Dermis blood vessel endothelial cell (primary cell): ENCODE measurements around the gene RPL18A. TPM values are rescaled to one million over a fixed set of nuclear protein-coding genes. Genes with fewer than 3 reads are reported as not detected.
"Not testable (repeated sequence)": the region's sequence is repeated elsewhere in the genome, so short reads cannot be mapped to it uniquely, and the experiment has no call there.

Experiments
- DNase-seq: peaks from one replicate; pipeline ENCODE4 v3.0.0; 2010
- total RNA-seq: library from RNA; depleted of rRNA; stranded (reverse); fragments of >200 nt; gene quantifications from 2 replicates; pipeline ENCODE4 v1.2.3, GENCODE V29; 2014

RPL18A gene
- total RNA-seq, 1 donor from 2014 or later, result 1,347 TPM

DNA sequence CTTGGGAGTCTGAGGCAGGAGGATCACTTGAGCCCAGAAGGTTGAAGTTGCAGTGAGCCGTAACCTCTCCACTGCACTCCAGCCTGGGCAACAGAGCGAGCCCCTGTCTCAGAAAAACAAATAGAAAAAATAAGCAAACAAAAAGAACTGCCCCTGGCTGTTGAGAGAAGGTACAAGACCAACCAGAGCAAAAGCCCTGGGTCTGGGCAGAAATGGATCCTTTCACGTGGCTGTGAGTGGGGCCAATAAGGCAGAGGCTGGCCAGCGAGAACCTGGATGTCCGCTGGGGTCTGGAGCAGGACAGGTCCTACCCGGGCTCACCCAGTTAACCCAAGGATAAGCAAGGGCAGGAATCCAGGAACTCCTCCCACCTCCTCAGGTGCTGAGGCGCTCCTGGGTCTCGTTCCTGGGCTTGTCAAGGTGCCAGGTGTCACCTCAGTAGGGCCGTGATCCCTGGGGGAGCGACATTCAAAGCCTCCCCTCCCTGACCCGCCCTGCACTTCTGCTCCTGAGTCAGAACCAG, 7.3 kb downstream of the RPL18A start:
- no peak for DNase-seq

DNA sequence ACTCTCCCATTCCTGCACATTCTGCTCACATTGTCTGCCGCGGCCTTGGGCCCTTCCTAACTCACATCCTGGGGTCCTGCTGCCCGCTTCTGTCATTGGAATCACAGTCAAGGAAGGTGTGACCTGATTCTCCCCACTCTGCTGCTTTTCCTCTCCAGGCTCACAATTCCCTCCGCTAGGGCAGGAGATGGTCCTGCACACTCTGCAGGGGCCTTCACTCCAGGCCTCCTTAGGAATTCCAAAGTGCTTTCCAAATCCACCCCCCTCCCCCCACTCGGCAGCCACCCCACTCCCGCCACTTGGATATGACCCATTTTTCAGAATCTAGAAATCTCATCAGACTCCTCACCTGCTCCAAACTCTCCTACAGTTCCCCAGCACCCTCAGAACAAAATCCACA, 9.0 kb downstream of the RPL18A start:
- DNase-seq, result no peak

DNA sequence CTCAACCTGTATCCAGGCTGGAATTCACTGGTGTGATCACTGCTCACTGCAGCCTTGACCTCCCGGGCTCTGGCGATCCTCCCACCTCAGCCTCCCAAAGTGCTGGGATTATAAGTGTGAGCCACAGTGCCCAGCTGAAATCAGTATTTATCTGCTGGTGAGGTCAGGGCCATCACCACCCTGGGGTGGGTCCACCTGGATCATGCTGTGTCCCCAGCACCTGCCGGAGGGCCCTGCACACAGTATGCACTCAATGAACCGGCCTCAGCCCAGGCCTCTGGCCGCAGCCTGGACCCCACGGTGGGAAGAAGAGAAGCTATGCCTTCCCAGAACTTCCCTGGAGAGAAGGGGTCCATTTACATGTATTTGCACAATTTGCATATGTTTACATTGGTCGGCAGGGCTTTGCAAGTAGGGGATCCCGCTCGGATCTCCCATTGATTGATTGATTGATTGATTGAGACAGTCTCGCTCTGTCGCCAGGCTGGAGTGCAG, 9.5 kb downstream of the RPL18A start:
- no peak for DNase-seq

DNA sequence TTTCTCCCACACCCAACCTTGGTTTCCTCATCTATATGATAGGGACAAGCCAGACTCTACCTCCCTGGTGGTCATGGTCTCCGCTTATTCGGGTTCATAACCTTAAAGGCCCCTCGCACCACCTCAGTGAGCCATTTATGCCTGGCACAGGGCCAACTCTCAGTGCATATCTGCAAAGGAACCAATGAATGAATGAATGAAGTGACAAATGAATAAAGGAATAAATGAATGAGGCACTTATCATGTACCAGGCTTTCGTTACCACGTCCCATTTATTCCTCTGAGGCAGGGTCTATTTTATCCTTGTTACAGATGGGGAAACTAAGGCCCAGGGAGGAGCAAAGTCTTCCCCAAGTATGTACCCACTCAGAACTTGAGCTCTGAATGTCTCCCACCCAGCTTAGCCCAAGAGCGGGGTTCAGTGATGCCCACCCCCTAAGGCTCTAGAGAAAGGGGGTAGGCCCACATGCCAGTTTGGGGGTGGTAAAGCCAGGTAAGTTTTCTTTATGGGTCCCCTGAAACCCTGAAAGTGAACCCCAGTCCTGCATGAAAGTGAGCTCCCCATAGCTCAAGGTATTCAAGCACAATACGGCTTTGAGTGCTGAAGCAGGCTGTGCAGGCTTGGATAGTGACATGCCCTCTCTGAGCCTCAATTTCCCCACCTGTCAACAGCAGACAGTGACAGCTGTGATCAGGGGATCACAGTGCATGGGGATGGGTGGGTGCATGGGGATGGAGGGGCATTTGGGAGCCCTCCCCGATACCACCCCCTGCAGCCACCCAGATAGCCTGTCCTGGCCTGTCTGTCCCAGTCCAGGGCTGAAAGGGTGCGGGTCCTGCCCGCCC, 11.5 kb downstream of the RPL18A start:
- DNase-seq, result no peak

DNA sequence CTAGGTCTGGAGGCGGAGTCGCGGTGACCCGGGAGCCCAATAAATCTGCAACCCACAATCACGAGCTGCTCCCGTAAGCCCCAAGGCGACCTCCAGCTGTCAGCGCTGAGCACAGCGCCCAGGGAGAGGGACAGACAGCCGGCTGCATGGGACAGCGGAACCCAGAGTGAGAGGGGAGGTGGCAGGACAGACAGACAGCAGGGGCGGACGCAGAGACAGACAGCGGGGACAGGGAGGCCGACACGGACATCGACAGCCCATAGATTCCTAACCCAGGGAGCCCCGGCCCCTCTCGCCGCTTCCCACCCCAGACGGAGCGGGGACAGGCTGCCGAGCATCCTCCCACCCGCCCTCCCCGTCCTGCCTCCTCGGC, 12.2 kb downstream of the RPL18A start, which contains the start of gene SLC5A5:
TSS of gene SLC5A5 (plus strand) at position 68 of the 373 bp plus-strand sequence. CDS start 375 bp downstream, outside the sequence.
- DNase-seq, result no peak

DNA sequence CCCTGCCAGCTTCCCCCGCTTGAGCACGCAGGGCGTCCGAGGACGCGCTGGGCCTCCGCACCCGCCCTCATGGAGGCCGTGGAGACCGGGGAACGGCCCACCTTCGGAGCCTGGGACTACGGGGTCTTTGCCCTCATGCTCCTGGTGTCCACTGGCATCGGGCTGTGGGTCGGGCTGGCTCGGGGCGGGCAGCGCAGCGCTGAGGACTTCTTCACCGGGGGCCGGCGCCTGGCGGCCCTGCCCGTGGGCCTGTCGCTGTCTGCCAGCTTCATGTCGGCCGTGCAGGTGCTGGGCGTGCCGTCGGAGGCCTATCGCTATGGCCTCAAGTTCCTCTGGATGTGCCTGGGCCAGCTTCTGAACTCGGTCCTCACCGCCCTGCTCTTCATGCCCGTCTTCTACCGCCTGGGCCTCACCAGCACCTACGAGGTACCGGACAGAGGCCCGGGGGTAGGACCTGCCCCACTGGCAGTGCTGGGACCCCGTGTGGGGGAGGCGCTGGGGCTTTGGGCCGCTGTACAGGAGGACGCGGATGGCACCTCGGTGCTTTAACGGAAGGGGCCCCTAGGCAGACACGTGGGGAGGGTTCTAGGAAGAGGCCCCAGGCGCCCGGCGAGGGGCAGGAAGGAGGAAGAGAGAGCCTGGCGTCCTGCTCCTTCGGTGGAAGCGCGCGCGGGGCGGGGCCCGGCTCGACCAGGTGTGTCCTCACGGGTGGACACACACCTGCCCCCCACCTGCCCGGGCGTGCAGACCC, 12.7 kb downstream of the RPL18A start:
- no peak for DNase-seq

DNA sequence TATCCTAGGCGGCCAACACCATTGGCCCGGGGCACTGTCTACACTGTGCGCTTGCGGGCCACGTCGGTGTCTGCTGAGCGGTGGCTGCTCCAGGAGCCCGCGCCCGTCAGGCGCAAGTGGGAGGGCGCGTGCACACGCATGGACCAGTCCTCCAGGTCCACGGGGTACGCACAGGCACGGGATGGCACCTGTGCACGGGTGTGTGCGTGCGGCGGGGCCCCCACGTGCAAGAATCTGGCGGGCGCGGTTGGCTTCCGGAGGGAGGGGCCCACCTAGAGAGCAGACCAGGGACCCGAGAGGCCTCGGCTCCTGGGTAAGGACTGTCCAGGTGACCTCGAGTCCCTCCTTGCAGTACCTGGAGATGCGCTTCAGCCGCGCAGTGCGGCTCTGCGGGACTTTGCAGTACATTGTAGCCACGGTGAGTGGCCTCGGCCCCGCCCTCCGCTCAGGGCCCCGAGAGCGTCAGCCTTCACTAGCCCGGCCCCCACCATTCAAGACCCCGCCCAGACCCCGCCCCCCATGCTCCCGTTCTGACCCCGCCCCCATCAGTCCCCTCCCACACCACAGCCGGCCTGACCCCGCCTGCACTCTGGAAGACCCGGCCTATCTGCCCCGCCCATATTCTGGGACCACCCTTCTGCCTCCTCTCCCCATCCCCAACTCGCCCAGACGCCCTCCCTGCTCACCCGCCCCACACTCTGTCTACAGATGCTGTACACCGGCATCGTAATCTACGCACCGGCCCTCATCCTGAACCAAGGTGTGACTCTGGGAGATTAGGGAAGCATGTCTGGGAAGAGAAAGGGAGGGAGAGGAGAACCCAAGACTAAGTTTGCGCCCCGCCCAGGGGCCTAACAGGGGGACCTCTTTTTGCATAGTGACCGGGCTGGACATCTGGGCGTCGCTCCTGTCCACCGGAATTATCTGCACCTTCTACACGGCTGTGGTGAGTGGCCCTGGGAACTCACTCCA, 14.4 kb downstream of the RPL18A start:
- DNase-seq, result peak; percentile 29

DNA sequence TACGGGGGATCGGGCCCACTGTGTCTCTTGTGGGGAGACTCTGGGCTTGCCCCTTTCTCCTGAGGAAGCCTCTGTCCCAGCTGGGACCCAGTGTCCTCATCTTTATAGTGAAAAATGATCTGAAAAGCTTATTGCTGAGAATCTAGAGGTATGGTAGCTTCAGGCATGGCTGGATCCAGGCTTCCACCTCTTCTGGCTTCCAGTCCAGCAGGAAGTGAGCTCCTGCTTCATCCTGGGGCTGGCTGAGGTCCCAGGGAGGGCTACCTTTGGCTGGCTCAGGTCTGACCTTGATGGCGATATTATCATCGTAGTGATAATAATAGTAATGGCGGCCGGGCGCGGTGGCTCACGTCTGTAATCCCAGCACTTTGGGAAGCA, 15.0 kb downstream of the RPL18A start:
- DNase-seq, result no peak

DNA sequence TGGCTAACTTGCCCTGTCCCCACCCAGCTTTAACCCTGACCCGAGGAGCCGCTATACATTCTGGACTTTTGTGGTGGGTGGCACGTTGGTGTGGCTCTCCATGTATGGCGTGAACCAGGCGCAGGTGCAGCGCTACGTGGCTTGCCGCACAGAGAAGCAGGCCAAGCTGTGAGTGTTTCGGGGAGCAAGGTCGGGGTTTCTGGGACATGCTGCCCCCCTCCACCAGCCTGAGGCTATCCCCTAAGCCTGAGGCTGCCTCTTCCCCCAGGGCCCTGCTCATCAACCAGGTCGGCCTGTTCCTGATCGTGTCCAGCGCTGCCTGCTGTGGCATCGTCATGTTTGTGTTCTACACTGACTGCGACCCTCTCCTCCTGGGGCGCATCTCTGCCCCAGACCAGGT, 18.0 kb downstream of the RPL18A start:
- DNase-seq, result no peak

DNA sequence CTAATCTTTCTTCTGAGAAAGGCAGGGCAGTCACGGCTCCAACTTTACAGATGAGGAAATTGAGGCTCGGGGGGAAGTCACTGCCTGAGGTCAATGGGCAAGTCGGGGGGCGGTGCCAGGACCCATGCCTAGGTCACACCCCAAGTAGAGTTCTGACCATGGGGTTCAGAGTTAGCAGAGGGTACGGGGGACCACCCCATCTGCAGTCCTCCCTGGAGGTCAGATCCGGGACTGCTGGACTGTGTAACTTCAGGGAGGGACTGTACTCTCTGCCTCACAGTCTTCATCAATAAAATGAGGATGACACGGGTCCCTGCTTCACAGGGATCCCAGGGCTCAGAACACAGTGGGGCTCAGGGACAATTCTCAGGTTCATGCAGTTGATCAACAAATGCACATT, 19.8 kb downstream of the RPL18A start:
- no peak for DNase-seq

DNA sequence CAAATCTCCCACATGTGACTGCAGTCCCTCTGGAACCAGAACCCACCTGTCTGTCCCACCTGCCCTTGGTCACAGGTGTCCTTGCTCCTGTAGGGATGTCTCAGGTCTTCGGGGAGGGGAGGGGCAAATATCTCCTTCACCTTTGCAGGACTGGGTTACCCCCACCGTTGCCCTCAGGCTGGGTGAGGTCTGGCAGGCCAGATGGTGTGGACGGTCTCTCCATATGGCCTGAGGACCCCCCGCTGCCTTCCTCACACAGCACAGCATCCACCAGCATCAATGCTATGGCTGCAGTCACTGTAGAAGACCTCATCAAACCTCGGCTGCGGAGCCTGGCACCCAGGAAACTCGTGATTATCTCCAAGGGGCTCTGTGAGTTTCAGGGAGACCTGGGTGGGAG, 22.0 kb downstream of the RPL18A start:
- DNase-seq, result no peak

DNA sequence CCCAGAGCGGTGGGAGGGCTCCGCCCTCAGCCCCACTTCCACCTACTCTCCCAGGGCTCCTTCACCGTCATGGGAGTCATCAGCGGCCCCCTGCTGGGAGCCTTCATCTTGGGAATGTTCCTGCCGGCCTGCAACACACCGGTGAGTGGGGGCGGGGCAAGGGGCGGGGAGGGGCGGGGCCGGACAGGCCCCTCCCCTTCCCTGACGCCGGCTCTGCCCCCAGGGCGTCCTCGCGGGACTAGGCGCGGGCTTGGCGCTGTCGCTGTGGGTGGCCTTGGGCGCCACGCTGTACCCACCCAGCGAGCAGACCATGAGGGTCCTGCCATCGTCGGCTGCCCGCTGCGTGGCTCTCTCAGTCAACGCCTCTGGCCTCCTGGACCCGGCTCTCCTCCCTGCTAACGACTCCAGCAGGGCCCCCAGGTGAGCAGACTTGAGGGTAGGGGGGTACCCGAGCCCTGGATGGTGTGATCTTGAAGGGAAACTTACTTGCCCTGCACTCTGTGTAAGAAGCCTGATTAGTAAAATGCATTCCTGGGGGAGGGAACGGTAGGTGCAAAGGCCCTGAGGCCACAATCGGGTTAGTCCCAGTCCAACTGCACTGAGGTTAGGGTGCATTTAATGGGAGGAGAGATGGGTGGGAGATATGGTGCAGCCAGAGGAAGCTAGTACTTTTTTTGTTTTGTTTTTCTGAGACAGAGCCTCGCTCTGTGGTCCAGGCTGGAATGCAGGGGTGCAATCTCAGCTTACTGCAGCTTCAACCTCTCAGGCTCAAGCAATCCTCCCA, 24.1 kb downstream of the RPL18A start:
- DNase-seq, result no peak

DNA sequence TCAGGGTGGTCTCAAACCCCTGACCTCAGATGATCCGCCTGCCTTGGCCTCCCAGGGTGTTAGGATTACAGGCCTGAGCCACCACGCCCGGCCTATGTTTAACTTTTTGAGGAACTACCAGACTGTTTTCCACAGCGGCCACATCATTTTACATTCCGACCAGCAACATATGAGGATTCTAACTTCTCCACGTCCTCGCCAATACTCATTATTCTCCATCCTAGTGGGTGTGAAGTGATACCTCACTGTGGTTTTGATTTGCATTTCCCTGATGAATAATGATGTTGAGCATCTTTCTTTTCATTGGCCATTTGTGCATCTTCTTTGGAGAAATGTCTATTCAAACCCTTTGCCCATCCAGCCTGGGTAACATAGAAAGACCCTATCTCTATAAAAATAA, 26.8 kb downstream of the RPL18A start:
- DNase-seq, result no peak

DNA sequence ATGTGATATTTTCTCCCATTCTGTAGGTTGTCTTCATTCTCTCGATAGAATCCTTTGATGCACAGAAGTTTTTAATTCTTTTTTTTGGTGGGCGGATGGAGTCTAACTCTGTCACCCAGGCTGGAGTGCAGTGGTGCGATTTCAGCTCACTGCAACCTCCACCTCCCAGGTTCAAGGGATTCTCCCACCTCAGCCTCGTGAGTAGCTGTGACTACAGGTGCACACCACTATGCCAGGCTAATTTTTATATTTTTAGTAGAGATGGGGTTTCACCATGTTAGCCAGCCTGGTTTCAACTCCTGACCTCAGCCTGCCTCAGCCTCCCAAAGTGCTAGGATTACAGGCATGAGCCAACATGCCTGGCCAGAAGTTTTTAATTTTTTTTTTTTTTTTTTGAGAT, 27.5 kb downstream of the RPL18A start:
- not testable (repeated sequence) for DNase-seq

DNA sequence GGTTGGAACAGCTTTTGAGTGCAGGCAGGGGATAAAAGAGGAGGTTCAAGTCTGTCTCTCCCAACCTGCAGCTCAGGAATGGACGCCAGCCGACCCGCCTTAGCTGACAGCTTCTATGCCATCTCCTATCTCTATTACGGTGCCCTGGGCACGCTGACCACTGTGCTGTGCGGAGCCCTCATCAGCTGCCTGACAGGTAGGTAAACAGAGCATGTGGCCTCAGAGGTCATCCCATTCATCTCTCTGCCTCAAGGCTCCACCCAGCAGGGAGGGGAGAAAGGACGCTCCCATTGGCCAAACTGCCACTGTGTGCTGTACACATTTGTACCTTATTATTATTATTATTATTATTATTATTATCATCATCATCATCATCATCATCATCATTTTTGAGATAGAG, 28.6 kb downstream of the RPL18A start:
- no peak for DNase-seq

DNA sequence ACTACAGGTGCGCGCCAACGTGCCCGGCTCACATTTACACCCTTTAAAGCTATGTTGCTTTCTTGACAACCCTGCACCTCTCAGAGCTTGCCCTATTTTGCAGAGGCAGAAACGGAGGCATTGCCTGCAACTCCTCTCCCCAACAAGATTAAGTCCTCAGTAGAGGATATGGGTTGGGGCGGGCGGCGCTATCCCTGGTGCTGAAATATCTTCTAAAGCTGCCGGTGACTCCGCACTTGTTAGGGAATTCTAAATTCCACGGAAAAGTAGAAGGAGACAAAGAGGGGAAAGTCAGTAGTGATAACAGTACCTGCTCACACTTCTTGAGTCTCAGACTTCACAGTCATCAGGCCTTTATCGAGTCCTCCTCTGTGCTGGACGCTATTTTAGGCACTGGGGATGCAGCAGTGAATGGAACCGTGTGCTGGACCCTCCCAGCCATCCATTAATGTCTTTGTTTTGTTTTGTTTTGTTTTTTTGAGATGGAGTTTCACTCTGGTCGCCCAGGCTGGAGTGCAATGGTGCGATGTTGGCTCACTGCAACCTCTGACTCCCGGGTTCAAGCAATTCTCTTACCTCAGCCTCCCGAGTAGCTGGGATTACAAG, 30.0 kb downstream of the RPL18A start:
- peak; percentile 61 for DNase-seq

DNA sequence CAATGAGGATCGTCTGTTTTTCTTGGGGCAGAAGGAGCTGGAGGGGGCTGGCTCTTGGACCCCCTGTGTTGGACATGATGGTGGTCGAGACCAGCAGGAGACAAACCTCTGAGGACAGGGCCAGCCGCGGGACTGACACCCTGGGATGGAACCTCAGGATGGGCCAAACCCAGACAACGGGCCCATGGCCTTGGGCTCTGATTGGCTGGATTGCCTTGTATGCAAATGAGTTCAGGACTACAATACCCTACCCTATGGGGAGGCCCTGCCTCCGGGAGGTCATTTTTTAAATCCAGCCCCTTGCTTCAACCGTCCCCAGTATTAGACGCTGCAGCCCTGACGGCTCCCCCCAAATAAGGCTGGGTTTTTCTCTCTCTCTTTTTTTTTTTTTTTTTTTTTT, 34.1 kb downstream of the RPL18A start:
- no peak for DNase-seq

DNA sequence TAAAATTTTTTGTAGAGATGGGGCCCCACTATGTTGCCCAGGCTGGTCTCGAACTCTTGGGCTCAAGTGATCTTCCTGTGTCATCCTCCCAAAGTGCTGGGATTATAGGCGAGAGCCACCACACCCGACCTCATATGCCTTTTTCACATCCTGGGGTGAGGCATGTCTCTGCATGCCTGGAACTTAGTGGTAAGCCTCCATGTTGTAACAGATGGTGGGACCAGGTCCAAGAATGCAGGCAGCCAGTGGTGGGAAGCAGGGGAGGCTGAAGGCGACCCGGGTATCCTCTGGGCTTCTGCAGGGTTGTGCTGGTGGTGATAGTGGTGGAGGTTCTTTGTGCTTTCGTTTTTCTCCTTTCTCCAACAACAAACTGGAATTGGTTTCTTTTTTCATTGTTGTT, 43.0 kb downstream of the RPL18A start:
- no peak for DNase-seq

DNA sequence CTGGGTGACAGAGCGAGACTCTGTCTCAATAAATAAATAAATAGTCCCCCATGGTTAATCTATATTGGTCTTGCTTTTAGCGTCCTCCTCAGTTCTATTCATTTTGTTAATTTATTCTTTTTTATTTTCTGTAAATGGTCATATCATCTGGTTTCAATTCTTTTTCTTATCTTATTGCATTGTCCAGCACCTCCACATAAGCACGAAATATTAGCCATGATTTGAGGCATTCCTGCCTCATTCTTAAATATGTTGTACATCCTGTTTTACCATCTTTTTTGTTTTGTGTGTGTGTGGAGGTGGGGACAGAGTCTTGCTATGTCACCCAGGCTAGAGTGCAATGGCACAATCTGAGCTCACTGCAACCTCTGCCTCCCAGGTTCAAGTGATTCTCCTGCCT, 48.5 kb downstream of the RPL18A start:
- DNase-seq, result no peak

DNA sequence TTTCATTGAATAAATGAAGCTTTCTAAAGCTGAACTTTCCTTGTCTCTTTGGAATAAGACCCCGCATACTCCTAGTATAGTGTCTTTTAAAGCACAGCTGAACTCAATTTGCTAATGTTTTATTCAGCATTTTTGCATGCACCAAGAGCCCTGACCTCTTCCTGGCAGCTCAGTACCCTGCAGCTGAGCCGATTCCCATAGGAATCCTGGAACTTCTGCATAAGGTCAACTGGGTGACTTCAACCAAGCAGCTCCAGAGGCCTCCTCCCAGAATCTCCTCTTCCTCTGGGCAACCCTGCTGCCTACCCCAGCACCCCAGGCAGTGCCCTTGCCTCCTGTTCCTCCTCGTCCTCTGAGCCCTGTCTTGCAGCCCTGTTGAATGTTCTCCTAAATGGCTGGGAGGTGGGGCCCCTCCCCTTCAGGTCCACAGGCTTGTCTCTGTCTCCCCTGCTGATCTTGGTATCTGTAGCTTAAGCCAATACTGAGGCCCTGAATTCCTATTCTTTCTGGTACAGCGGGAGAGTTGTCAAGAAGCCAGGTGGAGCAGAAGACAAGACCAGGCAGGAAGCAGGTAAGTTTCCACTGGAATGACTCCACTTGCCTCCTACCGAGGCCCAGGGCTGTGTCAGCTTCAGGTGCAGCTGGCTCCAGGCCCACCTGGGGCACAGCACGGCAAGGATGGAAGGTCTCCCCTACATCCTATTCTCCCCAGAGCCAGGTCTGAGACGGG, 49.5 kb downstream of the RPL18A start:
- DNase-seq, result no peak
